GM12872 (cell line): ENCODE data around the gene ARHGAP10.

Source experiments
- TF ChIP-seq, protein P1 (sequence below): IDR thresholded peaks from 3 replicates; pipeline ENCODE4 v1.5.1; 2011; ENCODE audit warnings: low read depth, mild to moderate bottlenecking, low read length, moderate library complexity; ENCODE audit not compliant: insufficient read depth

ARHGAP10 gene

DNA sequence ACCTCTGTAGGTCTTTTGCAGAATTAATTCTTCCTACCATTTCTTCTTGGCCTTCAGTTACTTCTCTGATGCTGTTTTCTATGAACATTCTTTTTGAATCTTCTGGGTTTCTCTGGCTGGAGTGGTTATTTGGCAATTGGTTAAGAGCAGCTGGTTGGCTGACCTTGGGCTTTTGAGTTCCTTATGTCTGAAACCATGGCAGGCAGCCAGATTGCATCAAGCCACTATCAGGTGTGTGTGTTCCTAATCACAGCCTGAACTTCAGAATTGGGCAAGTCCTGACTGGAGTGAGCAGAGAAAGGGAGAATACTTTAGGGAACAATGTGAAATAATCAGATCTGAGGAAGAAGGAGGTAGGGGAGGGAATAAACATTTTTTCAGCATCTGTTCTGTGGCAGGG, 90.2 kb downstream of the ARHGAP10 start:
- TF ChIP-seq, protein P1, sequence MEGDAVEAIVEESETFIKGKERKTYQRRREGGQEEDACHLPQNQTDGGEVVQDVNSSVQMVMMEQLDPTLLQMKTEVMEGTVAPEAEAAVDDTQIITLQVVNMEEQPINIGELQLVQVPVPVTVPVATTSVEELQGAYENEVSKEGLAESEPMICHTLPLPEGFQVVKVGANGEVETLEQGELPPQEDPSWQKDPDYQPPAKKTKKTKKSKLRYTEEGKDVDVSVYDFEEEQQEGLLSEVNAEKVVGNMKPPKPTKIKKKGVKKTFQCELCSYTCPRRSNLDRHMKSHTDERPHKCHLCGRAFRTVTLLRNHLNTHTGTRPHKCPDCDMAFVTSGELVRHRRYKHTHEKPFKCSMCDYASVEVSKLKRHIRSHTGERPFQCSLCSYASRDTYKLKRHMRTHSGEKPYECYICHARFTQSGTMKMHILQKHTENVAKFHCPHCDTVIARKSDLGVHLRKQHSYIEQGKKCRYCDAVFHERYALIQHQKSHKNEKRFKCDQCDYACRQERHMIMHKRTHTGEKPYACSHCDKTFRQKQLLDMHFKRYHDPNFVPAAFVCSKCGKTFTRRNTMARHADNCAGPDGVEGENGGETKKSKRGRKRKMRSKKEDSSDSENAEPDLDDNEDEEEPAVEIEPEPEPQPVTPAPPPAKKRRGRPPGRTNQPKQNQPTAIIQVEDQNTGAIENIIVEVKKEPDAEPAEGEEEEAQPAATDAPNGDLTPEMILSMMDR: no peak

DNA sequence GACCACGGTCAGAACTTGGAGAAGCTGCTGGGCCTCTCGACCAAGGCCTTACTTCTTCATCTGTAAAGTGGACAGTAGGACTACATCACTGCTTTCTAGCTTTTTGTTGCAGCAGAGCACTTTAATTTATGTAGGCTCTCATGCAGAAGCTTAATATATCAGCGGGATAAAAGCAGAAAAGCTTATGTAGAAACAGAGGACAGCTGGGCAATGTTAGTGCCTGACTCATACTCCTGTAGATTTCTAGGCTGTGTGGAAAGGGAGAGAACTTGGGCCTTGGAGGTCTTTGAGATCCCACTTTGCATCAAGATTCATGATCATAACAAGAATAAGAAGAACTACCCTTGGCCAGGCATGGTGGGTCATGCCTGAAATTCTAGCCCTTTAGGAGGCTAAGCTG, 91.2 kb downstream of the ARHGAP10 start:
- TF ChIP-seq, protein P1: no peak

DNA sequence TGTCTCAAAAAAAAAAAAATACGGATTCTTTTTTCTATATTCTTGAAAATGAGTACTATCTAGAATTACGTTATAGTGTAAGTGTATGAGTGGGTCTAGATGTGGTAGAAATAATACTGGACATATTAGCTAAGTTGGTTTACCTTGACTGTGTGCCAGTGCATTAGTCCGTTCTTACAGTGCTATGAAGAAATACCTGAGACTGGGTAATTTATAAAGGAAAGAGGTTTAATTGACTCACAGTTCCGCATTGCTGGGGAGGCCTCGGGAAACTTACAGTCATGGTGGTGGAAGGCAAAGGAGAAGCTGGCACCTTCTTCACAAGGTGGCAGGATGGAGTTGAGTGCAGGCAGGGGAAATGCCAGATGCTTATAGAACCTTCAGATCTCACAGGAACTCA, 92.4 kb downstream of the ARHGAP10 start:
- TF ChIP-seq, protein P1: no peak

DNA sequence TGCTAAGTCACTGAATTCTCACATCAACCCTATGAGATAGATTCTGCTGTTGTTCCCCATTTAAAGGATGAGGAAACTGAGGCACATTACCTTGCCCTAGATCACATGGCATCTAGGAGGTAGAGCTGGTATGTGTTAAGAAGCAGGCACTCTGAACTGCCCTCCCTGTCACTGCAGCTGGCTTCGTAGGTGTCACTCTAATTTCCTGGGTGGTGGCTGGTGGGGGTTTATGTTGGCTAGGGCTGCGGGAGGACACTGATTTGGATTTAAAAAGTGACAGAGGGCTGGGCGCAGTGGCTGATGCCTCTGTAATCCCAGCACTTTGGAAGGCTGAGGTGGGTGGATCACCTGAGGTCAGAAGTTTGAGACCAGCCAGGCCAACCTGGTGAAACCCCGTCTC, 93.0 kb downstream of the ARHGAP10 start:
- TF ChIP-seq, protein P1: no peak

DNA sequence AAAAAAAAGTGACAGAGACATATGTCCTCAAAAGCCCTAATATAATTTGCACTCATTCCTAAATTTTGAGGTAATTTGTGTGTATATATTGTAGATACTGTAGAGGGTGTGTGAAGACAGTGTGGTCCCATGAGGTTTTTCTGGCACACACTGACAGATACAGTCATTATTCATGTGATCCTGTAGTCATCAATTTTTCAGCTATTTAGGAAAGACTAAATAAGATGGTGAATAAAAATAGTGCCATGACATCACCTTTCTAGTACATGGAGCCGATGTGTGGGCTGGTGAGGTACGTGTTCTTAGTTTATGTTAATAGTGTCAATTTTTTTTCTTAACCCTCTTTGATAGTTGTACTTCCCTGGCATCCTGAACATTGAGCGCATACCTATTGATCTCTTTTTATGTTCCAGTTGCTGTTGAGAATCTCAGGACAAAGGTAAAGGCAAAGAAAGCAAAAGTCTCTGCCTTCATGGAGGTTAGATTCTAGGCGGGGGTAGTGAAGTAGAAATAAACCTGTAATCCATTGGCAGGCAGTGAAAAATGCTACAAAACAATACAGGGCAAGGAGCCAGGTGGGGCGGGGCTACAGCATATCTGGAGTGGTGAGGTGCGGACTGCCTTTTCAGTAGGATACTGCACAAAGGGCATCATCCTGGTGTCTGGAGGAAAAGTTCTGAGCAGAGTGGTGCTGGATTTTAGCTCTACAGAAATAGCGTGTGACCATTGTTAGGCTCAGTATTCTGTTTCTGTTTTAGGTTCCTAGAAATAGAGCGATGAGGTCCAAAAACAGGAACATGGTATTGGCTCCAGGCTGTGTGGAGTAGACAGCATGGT, 93.8 kb downstream of the ARHGAP10 start:
- TF ChIP-seq, protein P1: no peak

DNA sequence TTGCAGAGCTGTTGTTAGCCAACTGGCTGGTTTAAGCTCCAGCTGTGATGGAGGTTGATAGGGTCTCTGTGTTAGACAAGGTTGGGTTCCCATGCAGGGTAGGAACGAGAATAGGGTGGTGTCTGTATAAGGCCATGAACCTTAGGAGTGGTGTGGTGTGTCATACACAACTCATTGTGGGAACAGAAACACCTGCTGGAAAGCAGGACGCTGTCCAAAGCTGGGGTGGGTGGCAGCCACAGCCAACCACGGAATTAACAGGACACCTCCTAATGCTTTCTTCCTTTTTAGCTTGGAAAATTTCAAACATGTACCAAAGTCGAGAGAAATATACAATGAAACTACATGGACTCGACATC, 94.4 kb downstream of the ARHGAP10 start:
- TF ChIP-seq, protein P1: no peak

DNA sequence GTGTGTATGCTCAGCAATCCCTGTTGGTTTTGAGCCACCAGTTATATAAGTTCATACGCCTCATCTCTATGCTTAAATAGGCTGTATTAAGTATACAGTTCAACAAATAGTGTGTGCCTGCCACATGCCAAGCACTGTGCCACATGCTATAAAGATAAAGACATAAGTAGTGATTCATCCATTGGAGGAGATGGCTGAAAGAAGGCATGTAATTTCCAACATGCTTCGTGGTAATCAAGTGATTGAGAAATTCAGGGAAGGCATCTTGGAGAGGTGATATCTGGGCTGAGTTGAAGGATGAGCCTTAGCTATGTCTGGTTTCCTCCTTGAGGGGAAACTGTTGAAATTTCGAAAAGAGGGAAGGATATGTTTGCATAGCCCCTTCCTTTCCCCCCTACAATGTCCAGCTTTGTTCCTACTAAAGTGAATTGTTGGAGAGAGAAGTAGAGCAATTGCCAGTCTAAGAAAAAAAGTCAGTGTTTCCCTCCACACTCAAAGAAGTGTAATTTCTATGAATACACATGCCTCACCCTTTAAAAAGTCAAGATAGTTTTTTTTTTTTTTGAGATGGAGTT, 96.5 kb downstream of the ARHGAP10 start:
- TF ChIP-seq, protein P1: no peak
